SU-DHL-6 (cell line): ENCODE measurements around the gene ORM1.

Experiments
- H2AFZ ChIP-seq: fragments of 200-600 bp; sonication (generic); 2 replicates; pipeline ENCODE4 v1.6.1; 2014; ENCODE audit warnings: low read depth, mild to moderate bottlenecking, moderate library complexity, mixed read lengths, antibody characterized with exemption, low read length; ENCODE audit not compliant: severe bottlenecking
- H3F3A ChIP-seq: fragments of 200-600 bp; shearing (Covaris generic); 2 replicates; pipeline ENCODE4 v1.6.0; 2016; ENCODE audit warnings: antibody characterized with exemption, mild to moderate bottlenecking; ENCODE audit not compliant: insufficient read depth
- H3K27ac ChIP-seq: fragments of 200-600 bp; sonication (generic); 2 replicates; pipeline ENCODE4 v1.5.1; 2016; ENCODE audit warnings: low read depth, mild to moderate bottlenecking, low read length, moderate library complexity, mixed read lengths
- H3K27me3 ChIP-seq: fragments of 200-600 bp; sonication (generic), shearing (Covaris generic); 2 replicates; pipeline ENCODE4 v1.6.0; 2014; ENCODE audit warnings: mild to moderate bottlenecking, low read length
- H3K36me3 ChIP-seq: fragments of 200-600 bp; sonication (generic); 2 replicates; pipeline ENCODE4 v1.6.1; 2014; ENCODE audit warnings: mild to moderate bottlenecking, low read length, mixed read lengths
- H3K4me2 ChIP-seq: fragments of 300-600, 200-600 bp; shearing (Covaris generic), sonication (generic); 2 replicates; pipeline ENCODE4 v1.6.0; 2014; ENCODE audit warnings: low read length, low read depth, mild to moderate bottlenecking; ENCODE audit not compliant: poor library complexity, severe bottlenecking
- H3K4me3 ChIP-seq: fragments of 200-600 bp; sonication (generic); 2 replicates; pipeline ENCODE4 v1.5.1; 2014; ENCODE audit warnings: antibody characterized with exemption, low read length, mild to moderate bottlenecking, mixed read lengths; ENCODE audit not compliant: insufficient read depth, poor library complexity, severe bottlenecking
- H3K79me2 ChIP-seq: fragments of 200-600 bp; sonication (generic); 2 replicates; pipeline ENCODE4 v1.6.1; 2014; ENCODE audit warnings: mild to moderate bottlenecking, low read length, moderate library complexity; ENCODE audit not compliant: insufficient read depth
- H3K9ac ChIP-seq: fragments of 200-600 bp; sonication (generic); 2 replicates; pipeline ENCODE4 v1.7.0; 2014; ENCODE audit warnings: mild to moderate bottlenecking, low read length
- H3K9me2 ChIP-seq: fragments of 200-600 bp; sonication (generic); replicated peaks from 2 replicates; pipeline ENCODE4 v1.6.1; 2014; ENCODE audit warnings: low read length; ENCODE audit not compliant: insufficient read depth
- H3K9me3 ChIP-seq: fragments of 200-600 bp; sonication (generic); 2 replicates; pipeline ENCODE4 v1.6.1; 2014; ENCODE audit warnings: low read length, mixed read lengths; ENCODE audit not compliant: insufficient read depth
- H4K20me1 ChIP-seq: fragments of 200-600 bp; sonication (generic); 2 replicates; pipeline ENCODE4 v1.6.1; 2014; ENCODE audit warnings: low read depth, mild to moderate bottlenecking, antibody characterized with exemption, low read length, moderate library complexity, mixed read lengths
- CTCF ChIP-seq: fragments of 200-600 bp; sonication (generic); IDR thresholded peaks from one replicate; pipeline ENCODE4 v1.5.1; 2017; ENCODE audit warnings: antibody characterized with exemption, mild to moderate bottlenecking, low read length, moderate library complexity; ENCODE audit not compliant: insufficient read depth, poor library complexity, severe bottlenecking
- EZH2phosphoT487 ChIP-seq: fragments of 200-600 bp; sonication (generic), shearing (Covaris generic); conservative IDR thresholded peaks from 2 replicates; pipeline ENCODE4 v1.6.1; 2018; ENCODE audit warnings: mild to moderate bottlenecking, antibody characterized with exemption, low read length, moderate library complexity, mixed read lengths

ORM1 gene

GRCh38 chr9:114345493-114346065 is 22.7 kb downstream of the ORM1 start:
- H3F3A ChIP-seq: 0 out of 2 replicates have a peak, but pooled peaks cover 8% of the 10 kb centered on the region
- H3K27ac ChIP-seq: no peak overlapping the region
- no peak overlapping the region for H3K9ac ChIP-seq
- TF ChIP-seq CTCF (no peak), EZH2phosphoT487 (no peak)
- peaks cover 37% of the 10 kb centered on the region for H3K36me3 ChIP-seq
- no peaks in the 10 kb centered on the region for H4K20me1 ChIP-seq
- no peaks in the 10 kb centered on the region for H3K9me2 ChIP-seq
- H2AFZ ChIP-seq: no peak overlapping the region
- no peaks in the 10 kb centered on the region for H3K9me3 ChIP-seq
- no peak overlapping the region for H3K4me3 ChIP-seq
- H3K27me3 ChIP-seq: no peaks in the 10 kb centered on the region
- no peak overlapping the region for H3K4me2 ChIP-seq
- H3K79me2 ChIP-seq: no peaks in the 10 kb centered on the region

- Histone ChIP-seq H3K9ac (no peak overlapping the region), H2AFZ (no peak overlapping the region), H3K27ac (no peak overlapping the region), H4K20me1 (no peaks in the 10 kb centered on the region), H3K27me3 (no peaks in the 10 kb centered on the region), H3K9me2 (no peaks in the 10 kb centered on the region), H3K79me2 (no peaks in the 10 kb centered on the region), H3F3A (0 out of 2 replicates have a peak, but pooled peaks cover 3% of the 10 kb centered on the region), H3K36me3 (peaks cover 32% of the 10 kb centered on the region), H3K4me3 (no peak overlapping the region), H3K4me2 (no peak overlapping the region), H3K9me3 (no peaks in the 10 kb centered on the region)
- TF ChIP-seq CTCF (no peak), EZH2phosphoT487 (no peak)
These were observed 23.2 kb downstream of the ORM1 start for GRCh38 chr9:114346146-114346545.

GRCh38 chr9:114347675-114348074 is 24.8 kb downstream of the ORM1 start:
- H3K4me2 ChIP-seq: no peak overlapping the region
- H3K27me3 ChIP-seq: no peaks in the 10 kb centered on the region
- no peaks in the 10 kb centered on the region for H3K9me3 ChIP-seq
- no peak for TF ChIP-seq CTCF
- no peak for TF ChIP-seq EZH2phosphoT487
- peaks cover 35% of the 10 kb centered on the region for H3K36me3 ChIP-seq
- H4K20me1 ChIP-seq: no peaks in the 10 kb centered on the region
- H3K4me3 ChIP-seq: no peak overlapping the region
- no peak overlapping the region for H2AFZ ChIP-seq
- H3K79me2 ChIP-seq: no peaks in the 10 kb centered on the region
- H3K27ac ChIP-seq: no peak overlapping the region
- H3K9me2 ChIP-seq: no peaks in the 10 kb centered on the region
- no peaks in the 10 kb centered on the region for H3F3A ChIP-seq
- H3K9ac ChIP-seq: no peak overlapping the region
